Astrocyte of the spinal cord (primary cell): ENCODE data around the gene PHLDB2.

Experiments used
- DNase-seq: peaks from one replicate; pipeline ENCODE4 v3.0.0; 2011; ENCODE audit warnings: low read depth, low spot score
- H3K4me3 ChIP-seq: 2 replicates; pipeline ENCODE4 v1.5.1; 2011; ENCODE audit warnings: low read depth, mild to moderate bottlenecking, low read length, moderate library complexity
- CTCF ChIP-seq: IDR thresholded peaks from 2 replicates; pipeline ENCODE4 v1.5.1; 2012; ENCODE audit warnings: low read depth, mild to moderate bottlenecking, low read length, inconsistent platforms
- in situ Hi-C: cut with HindIII; loops from 2 replicates; pipeline ENCODE4 v1.10.0; 2017; ENCODE audit warnings: low sequenced_read_pairs

Gene PHLDB2

GRCh38 chr3:111902534-111902933 is 43.5 kb downstream of the PHLDB2 start:
- in situ Hi-C loops = no loop called here
- no peak for DNase-seq
- no peak overlapping the region for H3K4me3 ChIP-seq
- no peak for TF ChIP-seq CTCF

GRCh38 chr3:111903067-111903511 is 44.0 kb downstream of the PHLDB2 start:
- TF ChIP-seq CTCF = no peak
- in situ Hi-C loops = no loop called here
- DNase-seq = peak; percentile 84
- H3K4me3 ChIP-seq = no peak overlapping the region

GRCh38 chr3:111904376-111905241 is 45.5 kb downstream of the PHLDB2 start:
- in situ Hi-C loops = no loop called here
- DNase-seq = peak; percentile 87

GRCh38 chr3:111906656-111907055 is 47.6 kb downstream of the PHLDB2 start:
- peak; percentile 29 for DNase-seq
- H3K4me3 ChIP-seq = no peak overlapping the region
- in situ Hi-C loops = no loop called here
- TF ChIP-seq CTCF = no peak

More at GRCh38 chr3:111904376-111905241, 45.5 kb downstream of the PHLDB2 start:
- H3K4me3 ChIP-seq = no peak overlapping the region
- TF ChIP-seq CTCF = no peak

GRCh38 chr3:111907151-111907550 is 48.1 kb downstream of the PHLDB2 start:
- in situ Hi-C loops = no loop called here
- DNase-seq = no peak
- no peak overlapping the region for H3K4me3 ChIP-seq
- no peak for TF ChIP-seq CTCF

- DNase-seq = peak; percentile 69
- in situ Hi-C loops = no loop called here
- no peak for TF ChIP-seq CTCF
- H3K4me3 ChIP-seq = no peak overlapping the region
Observed at GRCh38 chr3:111910806-111911205, 51.7 kb downstream of the PHLDB2 start.
